Urothelium cell line (cell line): ENCODE results near the gene BCL2L13.
A peak's percentile ranks its signal among the peaks of the same experiment; 100 is the strongest.
"Not testable (repeated sequence)": the region's sequence is repeated elsewhere in the genome, so short reads cannot be mapped to it uniquely, and the experiment has no call there.

Experiments used
- DNase-seq: peaks from one replicate; pipeline ENCODE4 v3.0.0; 2011; ENCODE audit warnings: low spot score, mixed read lengths
- FAIRE-seq: peaks from 2 replicates; lab custom pipeline; 2011; peaks lifted over from hg19 to GRCh38; lab: Jason Lieb, UNC

BCL2L13 gene

DNA sequence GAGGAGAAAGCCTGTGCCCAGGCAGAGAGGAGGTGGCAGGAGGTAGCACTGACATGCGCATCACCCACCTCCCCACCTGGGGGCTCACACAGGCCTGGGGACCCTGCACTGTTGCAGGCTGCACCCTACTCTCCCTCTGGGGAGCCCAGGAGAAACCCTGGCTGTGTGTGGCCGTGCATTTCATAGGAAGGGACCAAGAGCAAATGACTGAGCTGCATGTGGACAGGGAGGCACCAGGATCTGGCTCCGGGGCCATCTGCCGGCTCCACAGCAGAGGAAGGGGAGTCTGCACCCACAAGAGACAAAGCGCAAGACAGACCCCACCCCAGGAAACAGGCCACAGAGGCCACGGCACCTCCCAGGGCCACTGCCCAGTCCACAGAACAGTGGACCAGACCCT is 113.0 kb downstream of the BCL2L13 start:
- FAIRE-seq, result no peak

DNA sequence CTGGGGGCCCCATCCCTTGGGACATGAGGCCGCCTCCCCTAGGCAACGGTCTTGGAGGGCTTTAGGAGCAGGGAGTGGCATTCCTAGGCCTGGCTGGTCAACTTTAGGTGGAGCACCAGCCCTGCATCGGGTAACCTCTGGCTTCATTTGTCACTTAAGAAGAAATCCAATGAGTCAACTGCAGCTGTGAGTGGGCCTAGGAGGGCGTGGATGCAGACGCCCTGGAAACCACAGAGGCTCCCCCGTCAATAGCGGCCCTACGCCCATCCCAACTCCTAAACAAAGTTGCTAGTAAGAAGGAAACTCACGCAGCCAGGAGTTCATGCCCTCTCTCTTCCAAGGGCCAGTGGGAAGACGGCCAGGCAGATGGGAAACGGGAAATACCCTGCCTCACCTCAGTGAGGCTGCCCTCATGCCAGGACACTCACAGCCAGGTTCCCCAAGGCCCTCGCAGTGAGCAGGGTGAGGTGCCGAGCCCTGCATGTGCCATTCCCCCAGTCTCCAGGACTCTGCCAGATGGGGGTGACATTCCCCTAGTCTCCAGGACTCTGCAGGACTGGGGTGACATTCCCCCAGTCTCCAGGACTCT is 114.9 kb downstream of the BCL2L13 start:
- FAIRE-seq (no peak), DNase-seq (no peak)

More for the DNA sequence above, 113.0 kb downstream of the BCL2L13 start:
- no peak for DNase-seq

- no peak for DNase-seq
- no peak for FAIRE-seq
Measured at GRCh38 chr22:17754233-17754925, 115.8 kb downstream of the BCL2L13 start.

DNA sequence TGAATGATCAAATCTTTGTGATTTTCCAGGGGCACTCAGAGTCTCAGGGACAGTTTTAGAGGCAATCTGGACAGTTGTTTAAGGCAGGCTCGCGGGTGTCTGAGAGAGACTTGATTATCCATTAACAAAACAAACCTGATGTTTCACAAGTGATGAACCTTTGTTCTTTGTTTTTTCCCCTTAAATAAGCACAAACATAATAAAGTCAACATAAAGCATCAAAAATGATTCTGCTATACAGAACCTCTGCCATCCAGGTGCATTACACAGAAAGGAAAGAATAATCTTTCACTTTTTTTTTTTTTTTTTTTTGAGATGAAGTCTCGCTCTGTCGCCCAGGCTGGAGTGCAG is 122.6 kb downstream of the BCL2L13 start:
- FAIRE-seq (no peak), DNase-seq (no peak)

DNA sequence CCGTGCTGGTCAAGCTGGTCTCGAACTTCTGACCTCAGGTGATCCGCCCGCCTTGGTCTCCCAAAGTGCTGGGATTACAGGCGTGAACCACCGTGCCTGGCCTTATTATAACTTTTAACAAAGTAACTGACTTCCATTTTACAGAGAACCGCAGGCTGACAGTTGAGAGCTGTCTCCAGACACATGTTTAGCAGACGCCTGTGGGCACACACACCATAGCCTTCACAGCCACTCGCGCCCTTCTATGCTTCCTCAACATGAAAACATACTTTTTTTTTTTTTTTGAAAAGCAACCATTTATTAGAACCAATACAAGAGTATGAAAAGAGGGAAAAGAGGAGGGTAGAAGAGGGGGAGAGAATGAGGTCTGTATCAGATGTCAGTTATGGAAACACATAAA is 124.9 kb downstream of the BCL2L13 start:
- not testable (repeated sequence) for FAIRE-seq, DNase-seq

DNA sequence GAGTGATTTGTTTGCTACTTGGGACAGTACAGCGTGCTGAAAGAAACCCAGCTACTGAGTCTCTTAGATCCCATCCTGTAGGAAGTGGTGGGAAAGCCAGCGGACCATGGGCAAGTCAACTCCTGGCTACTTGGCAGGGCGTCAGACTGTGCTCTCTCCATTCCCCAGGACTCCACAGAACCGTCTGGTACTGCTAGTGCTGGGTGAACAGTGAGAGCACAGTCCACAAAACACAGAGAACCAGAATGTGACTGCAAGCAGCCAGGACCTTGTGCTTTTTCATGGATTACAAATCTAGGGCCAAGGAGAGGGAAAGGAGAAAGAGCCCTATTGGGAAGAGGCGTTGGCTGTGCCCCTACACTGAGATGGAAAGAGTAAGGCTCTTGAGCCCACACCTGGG is 125.5 kb downstream of the BCL2L13 start:
- no peak for DNase-seq
- FAIRE-seq, result no peak

GRCh38 chr22:17764852-17765251 is 126.3 kb downstream of the BCL2L13 start:
- not testable (repeated sequence) for DNase-seq, FAIRE-seq

GRCh38 chr22:17767233-17768065 is 128.9 kb downstream of the BCL2L13 start:
- no peak for FAIRE-seq
- DNase-seq, result no peak

DNA sequence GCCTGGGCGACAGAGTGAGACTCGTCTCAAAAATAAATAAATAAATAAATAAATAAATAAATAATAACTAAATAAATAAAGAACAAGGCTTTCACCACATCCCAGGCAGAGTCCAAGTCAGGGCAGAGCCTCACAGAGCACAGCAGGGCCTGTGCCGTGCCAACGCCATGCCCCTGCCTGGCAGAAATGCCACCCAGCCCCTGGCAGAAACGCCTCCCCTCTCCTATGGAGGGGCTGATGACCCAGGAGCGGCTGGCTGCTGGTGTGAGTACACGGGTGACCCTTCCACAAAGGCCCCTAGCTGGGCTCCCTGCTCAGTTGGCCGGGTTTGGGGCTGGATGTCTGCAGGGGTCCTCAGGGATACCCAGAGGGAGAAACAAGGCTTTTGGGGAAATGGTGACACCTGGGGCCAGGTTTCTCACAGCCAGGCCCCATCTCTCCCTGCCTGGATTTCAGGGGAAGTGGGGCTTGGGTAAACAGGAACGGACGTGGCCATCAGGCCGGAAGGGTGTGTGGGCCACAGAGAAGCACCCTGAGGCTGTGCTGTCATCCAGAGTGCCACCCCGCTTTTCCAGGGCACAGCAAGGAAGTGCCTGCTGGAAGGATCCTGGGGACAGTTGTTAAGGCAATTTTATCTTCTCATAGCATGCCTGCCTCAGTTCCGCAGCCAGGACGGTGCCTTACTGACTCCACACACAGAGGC is 130.6 kb downstream of the BCL2L13 start:
- FAIRE-seq (no peak), DNase-seq (no peak)

- no peak for DNase-seq
- no peak for FAIRE-seq
Measured at GRCh38 chr22:17769716-17770082, 131.1 kb downstream of the BCL2L13 start.

DNA sequence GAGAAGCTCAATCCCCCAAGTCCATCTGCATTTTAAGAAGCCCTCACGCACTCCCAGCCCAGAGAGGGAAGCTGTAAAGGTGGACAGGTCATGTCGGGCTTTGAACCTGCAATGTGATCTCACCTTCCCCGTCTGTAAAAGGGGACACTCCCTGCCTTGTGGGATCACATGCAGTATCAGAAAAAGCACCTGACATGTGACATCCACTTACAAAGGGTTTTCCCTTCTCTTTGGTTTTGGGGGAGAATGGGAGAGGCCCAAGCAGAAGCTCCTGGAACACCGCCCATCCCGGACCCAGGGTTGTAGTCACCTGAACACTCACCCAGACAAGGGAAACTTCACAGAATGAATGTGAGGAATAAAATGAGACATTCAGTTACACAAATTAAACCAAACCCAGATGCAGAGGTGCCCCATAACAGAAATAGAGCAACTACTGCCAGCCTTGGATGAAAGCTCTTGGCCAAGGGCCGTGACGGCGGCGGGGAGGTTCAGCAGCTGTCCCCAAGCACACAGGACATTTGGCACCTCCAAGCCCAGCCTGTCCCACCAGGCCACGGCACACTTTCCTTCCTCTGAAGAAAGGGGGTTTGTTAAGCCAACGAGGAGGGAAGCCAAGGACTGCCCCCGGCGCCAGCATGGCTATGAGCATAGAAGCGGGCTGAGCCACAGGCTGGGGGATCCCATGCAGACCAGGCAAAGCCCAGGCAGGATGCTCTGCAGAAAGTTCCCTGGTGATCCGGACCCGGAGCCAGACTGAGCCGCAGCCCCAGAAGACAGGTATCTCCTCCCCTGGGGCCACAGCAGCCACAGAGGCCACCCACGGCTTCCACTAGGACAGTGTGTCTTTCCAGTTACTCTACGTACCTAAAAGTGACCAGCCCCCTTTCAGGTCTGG is 131.9 kb downstream of the BCL2L13 start:
- FAIRE-seq (no peak), DNase-seq (no peak)

GRCh38 chr22:17772249-17772957 is 133.8 kb downstream of the BCL2L13 start:
- peak; percentile 53 for DNase-seq
- FAIRE-seq, result no peak

DNA sequence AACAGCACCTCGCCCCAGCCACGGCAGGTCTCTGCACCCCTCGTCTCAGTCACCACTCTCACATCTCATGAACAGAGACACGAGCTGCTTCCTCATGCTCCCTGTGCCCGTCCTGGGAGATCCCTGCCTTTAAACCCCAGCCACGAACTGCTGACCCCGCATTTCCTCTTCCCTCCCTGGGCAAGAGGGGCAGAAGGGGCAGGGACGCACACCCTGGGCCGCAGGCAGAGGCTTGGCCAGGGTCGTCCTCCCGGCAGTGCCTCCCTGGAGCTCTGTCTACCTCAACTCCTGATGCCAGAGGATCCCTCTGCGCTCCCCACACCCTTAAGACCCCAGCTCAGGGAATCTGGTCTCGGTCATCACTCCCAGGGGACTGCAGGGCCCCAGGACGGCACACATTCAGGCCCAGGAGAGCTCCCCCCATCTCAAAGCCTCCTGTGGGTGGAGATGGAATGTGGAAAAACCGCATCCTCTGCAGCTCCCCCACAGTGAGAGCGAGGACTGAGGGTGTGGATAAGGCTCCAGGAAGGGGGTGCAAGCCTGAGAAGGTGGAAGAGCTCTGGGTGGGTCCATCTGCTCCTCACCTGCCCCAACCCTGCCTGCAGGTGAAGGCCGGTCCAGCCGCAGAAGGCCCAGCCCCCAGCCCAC is 134.5 kb downstream of the BCL2L13 start:
- DNase-seq (peak; percentile 41), FAIRE-seq (no peak)

DNA sequence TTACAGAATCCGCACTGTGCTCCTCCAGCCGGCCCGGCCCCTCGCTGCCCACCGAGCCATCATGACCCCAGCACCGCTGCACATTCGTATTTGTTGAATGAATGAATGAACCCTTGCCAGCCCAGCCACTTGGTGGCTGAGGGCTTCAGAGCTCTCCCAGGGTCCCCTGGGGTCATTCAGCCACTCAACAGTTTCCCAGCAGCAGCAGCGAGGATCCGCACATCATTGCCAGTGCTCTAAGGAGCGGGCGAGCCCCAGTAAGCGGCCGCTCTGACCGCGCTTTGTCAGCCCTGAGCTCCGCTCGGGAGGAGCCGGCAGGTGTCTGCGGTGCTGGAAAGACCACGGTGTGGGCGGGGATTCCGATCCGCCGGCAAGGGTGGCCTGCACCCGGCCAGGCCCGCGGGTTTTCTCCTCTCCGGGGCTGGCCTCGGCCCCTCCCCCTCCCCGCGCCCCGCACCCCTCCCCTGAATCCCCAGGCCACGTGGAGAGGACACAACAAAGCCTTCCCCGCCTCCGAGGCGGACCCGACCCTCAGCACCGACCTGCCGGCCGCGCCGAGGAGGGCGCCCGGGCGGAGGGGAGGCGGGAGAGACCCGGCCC is 135.1 kb downstream of the BCL2L13 start:
- DNase-seq, result peak; percentile 56

GRCh38 chr22:17774206-17774925 is 135.8 kb downstream of the BCL2L13 start, which contains the start of gene BID:
TSS of gene BID (minus strand) at chr22:17774469. CDS start at chr22:17750116, 24,353 bp downstream.
- FAIRE-seq (no peak), DNase-seq (peak; percentile 35)

More for the DNA sequence above, 135.1 kb downstream of the BCL2L13 start:
- no peak for FAIRE-seq

- no peak for DNase-seq
- no peak for FAIRE-seq
Measured at GRCh38 chr22:17774926-17775685, 136.5 kb downstream of the BCL2L13 start.

GRCh38 chr22:17775781-17776465 is 137.4 kb downstream of the BCL2L13 start:
- FAIRE-seq (no peak), DNase-seq (no peak)
